GM12864 (cell line): ENCODE data around the gene TMEM53.

Experiments
- DNase-seq: peaks from one replicate; pipeline ENCODE4 v3.0.0-alpha.2; 2011; ENCODE audit warnings: low read depth
- H3K4me3 ChIP-seq: 2 replicates; pipeline ENCODE4 v1.5.1; 2011; ENCODE audit warnings: mild to moderate bottlenecking, low read depth, low read length, control low read depth
- TF ChIP-seq, protein P1 (sequence below): IDR thresholded peaks from 2 replicates; pipeline ENCODE4 v1.5.1; 2011; ENCODE audit warnings: low read depth, mild to moderate bottlenecking, moderate library complexity, low read length, control low read depth, inconsistent platforms; ENCODE audit errors: missing control alignments

The TMEM53 gene

DNA sequence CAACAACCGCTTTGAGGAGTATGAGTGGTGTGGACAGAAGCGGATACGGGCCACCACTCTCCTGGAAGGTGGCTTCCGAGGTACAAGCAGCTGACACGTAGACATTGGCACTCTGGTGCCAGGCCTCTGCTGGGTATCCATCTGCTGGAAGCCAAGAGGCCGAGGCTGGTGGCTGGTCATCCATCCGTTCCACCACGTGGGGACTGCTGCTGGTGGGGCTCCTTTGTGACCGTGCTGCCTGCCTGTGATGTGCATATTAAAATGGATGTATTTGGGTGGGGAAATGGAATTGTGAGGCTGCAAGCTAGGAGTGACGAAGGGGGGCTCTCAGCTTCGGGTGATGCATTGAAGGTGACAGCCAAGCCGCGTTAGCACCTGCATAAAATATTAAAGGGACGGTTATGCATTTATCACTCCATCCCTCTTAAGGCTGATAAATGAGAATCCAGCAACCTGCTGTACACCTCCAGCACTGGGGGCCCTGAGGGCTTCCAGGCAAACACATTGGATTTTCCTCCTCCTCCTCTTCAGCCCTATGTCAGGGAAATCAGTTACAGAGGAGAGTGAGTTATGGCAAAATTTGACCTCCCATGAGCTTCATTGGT lies 38.1 kb downstream of the TMEM53 start:
- DNase-seq: no peak
- no peak overlapping the region for H3K4me3 ChIP-seq
- TF ChIP-seq, protein P1, sequence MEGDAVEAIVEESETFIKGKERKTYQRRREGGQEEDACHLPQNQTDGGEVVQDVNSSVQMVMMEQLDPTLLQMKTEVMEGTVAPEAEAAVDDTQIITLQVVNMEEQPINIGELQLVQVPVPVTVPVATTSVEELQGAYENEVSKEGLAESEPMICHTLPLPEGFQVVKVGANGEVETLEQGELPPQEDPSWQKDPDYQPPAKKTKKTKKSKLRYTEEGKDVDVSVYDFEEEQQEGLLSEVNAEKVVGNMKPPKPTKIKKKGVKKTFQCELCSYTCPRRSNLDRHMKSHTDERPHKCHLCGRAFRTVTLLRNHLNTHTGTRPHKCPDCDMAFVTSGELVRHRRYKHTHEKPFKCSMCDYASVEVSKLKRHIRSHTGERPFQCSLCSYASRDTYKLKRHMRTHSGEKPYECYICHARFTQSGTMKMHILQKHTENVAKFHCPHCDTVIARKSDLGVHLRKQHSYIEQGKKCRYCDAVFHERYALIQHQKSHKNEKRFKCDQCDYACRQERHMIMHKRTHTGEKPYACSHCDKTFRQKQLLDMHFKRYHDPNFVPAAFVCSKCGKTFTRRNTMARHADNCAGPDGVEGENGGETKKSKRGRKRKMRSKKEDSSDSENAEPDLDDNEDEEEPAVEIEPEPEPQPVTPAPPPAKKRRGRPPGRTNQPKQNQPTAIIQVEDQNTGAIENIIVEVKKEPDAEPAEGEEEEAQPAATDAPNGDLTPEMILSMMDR: no peak

DNA sequence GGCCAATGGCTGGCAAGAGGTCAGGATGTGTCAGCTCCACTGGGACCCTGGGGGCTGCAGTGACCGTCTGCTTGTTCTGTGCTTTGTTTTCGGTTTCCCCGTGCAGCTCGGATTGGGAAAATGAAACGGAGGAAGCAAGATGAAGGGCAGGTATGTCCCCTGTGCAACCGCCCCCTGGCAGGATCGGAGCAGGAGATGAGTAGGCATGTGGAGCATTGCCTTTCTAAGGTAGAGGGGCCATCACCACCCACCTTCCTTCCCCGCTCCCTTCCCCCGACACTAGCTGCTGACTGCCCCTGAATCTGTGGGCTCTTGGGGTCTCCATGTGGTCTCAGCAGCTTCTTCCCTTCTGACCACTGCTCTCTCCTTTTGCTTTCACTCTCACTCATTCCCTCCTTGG lies 38.8 kb downstream of the TMEM53 start:
- no peak for DNase-seq
- H3K4me3 ChIP-seq: no peak overlapping the region
- TF ChIP-seq, protein P1: no peak

DNA sequence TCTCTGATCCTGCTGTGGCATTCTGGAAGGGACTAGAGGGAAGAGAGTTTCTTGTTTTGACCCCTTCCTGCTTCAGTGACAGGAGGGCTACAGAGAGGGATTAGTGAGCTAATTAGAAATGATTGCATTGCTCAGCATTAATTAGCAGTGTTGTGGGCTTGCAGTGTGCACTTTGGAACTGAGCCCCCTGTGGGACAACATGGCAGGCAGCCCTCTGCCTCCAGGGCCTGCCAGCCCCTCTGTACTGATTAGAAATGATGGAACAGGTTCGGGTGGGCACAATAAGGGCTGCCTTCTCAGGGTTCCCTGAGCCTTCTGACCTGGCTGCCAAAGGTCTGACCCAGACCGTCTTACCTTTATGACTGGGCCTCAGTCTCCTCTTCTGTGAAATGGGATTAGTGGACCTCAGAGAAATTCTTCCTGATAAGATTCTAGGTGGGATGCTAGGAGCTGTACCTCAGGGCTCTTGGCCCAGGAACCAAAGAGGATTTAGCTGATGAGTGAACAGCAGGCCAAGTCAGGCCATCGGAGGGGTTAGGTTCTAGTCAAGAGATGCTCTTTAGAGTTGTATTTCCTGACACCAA lies 39.6 kb downstream of the TMEM53 start:
- TF ChIP-seq, protein P1: no peak
- DNase-seq: no peak
- no peak overlapping the region for H3K4me3 ChIP-seq

DNA sequence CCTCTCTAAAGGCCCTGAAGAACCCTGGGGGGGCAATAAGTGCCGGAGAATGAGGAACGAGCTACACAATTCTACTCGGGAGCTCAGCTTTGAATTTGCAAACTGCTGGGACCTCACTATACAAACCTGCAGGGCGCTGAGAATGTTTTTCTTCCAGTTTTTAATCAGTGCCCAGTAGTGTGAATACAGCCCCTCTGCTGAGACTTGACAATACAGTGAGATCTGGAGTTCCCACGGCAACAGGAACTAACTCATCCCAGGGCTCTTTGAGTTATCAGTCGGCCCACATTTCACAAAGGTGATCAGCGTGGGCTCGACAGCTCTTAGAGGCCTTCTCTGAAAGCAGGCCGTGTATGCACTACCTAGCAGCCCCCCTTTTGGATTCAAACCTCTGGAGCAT lies 41.7 kb downstream of the TMEM53 start:
- H3K4me3 ChIP-seq: peak overlapping the region; percentile 76
- no peak for DNase-seq

DNA sequence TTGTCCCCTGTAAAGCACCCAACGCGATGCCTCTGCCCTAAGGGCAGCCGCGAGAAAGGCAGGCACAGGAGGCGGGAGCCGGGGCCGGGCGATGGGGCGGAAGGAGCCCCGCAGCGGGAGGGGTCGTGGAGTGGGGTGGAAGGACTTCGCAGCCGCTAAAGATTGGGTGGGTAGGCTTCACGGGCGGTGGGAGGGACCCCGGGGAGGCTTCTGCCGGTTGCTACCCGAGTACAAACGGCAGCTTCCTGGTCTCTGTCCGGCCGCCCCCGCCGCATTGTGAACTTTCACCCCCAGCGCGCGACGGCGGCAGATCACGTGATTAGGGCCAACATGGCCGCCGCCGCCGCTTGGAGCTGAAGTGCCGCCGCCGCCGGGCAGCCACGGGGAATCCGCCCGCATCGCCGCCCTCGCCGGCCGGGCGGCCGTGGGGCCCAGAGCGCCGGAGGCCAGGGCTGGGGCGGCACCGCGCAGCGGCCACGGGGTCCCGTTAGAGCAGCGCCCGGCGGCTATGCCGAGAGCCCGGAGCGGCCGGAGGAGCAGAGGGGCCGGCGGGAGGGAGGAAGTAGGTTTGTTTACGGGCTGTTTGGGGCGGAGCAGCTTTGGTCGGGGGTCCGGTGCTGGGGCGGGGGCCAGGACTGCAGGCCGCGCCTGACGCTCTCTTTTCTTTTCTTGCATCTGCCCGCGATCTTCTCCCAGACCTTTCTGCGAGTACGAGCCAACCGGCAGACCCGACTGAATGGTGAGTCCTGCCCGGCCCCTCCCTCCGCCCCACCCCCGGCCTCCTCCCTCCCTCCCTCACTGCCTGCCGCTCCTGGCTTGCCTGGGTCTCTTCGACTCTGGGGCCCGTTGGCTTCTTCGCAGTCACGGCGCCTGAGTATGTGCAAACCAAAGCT lies 42.4 kb downstream of the TMEM53 start:
- peak overlapping the region; percentile 76 for H3K4me3 ChIP-seq
- TF ChIP-seq, protein P1: no peak
- peak; percentile 60 for DNase-seq

More for the DNA sequence above, 41.7 kb downstream of the TMEM53 start:
- TF ChIP-seq, protein P1: no peak

DNA sequence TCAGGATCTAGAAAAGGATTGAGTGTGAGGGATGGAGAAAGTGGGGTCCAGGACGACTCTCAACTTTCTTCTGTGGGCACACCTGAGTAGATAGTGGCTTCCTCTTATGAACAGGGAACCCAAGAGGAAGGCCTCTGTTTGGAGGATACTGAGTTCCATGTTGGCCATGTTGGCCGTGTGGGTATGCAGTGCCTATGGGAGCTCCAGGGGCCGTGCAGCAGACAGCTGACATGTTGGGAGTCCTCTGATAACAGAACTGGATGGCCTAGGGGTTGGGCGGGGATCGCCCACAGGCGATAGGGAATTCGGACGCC lies 43.0 kb downstream of the TMEM53 start:
- TF ChIP-seq, protein P1: no peak
- DNase-seq: no peak
- H3K4me3 ChIP-seq: peak overlapping the region; percentile 76
